Activated CD4-positive, alpha-beta memory T cell treated with anti-CD3 and anti-CD28 coated beads for 36 hours (primary cell): ENCODE measurements around the gene SH2D1B. TPM values are rescaled to one million over a fixed set of nuclear protein-coding genes. Genes with fewer than 3 reads are reported as not detected.

Experiments
- CTCF ChIA-PET: fragments of 350-600 bp; sonication (Branson Sonifier 250); formaldehyde crosslinking; loops from one replicate; lab custom pipeline; 2021; ENCODE audit warnings: antibody characterized with exemption, inconsistent platforms; lab: Charles Lee
- POLR2A ChIA-PET: fragments of 350-600 bp; sonication (Branson Sonifier 250); formaldehyde crosslinking; loops from one replicate; lab custom pipeline; 2021; ENCODE audit warnings: antibody characterized with exemption; lab: Charles Lee
- DNase-seq: peaks from one replicate; pipeline ENCODE4 v3.0.0-alpha.2; 2020
- H3K27ac Mint-ChIP-seq: one replicate; pipeline ENCODE4 v1.8.0; 2021; ENCODE audit warnings: mixed read lengths
- H3K27me3 Mint-ChIP-seq: one replicate; pipeline ENCODE4 v1.8.0; 2021; ENCODE audit warnings: mixed read lengths
- H3K36me3 Mint-ChIP-seq: one replicate; pipeline ENCODE4 v1.8.0; 2021; ENCODE audit warnings: mixed read lengths
- H3K4me1 Mint-ChIP-seq: one replicate; pipeline ENCODE4 v1.8.0; 2021; ENCODE audit warnings: low read depth, mixed read lengths
- H3K4me3 Mint-ChIP-seq: one replicate; pipeline ENCODE4 v1.8.0; 2021; ENCODE audit warnings: mild to moderate bottlenecking, mixed read lengths
- H3K9me3 Mint-ChIP-seq: one replicate; pipeline ENCODE4 v1.8.0; 2021; ENCODE audit warnings: mixed read lengths
- intact Hi-C: fragments of 100-400 bp; cut with micrococcal nuclease; formaldehyde crosslinking; loops from one replicate; pipeline ENCODE4 v1.15.1; 2023
- total RNA-seq, 2 experiments: library from RNA; stranded (reverse); gene quantifications; one replicate each; pipeline ENCODE4 v1.2.3, GENCODE V29; 2021

Gene SH2D1B
- total RNA-seq, 2 experiments from 2014 or later, result not detected

DNA sequence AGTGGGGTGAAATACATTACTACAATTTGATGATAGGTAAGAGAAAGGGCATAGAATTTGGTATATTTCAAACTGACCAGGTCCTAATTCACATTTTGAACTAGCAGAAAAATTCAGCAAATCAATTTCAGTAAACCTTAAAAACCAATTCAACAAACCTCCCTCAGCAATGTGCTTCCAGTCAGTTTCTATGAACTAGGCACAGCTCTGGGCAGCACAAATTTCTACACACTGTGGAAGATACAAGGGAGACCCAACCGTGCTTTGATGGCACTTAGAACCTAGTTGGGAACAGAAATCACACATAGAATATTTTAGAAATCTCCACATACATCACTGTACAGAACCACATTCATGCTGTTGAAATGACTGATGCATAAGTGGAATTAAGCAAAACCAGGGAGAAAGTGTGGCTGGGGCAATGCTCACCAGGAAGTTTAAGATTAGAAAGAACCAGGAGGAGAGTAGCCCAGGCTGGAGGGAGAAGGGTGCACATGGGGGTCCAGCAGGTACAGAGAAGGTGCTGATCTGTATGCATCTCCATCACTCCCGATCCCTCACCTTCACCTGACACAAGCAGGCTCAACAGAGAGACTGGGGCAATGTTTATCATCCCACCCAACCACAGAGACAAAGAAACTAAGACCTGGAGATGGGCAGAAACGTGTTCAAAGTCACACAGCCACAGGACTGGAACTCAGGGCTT lies 15.6 kb downstream of the SH2D1B start:
- POLR2A ChIA-PET, result no interaction called here
- no peak overlapping the region for H3K27ac Mint-ChIP-seq
- no peaks in the 10 kb centered on the region for H3K36me3 Mint-ChIP-seq
- H3K9me3 Mint-ChIP-seq, result no peaks in the 10 kb centered on the region
- no peaks in the 10 kb centered on the region for H3K4me1 Mint-ChIP-seq
- CTCF ChIA-PET, result no interaction called here
- DNase-seq, result no peak
- no peak overlapping the region for H3K4me3 Mint-ChIP-seq
- peaks cover 23% of the 10 kb centered on the region for H3K27me3 Mint-ChIP-seq
- intact Hi-C loops, result loop anchor here (10.0 kb wide), 2 partner anchors 492 to 622 kb away; no protein-coding TSS in a partner anchor

GRCh38 chr1:162391790-162392563 lies 20.0 kb downstream of the SH2D1B start:
- DNase-seq, result peak; percentile 22
- peaks cover 21% of the 10 kb centered on the region for H3K27me3 Mint-ChIP-seq
- H3K9me3 Mint-ChIP-seq, result no peaks in the 10 kb centered on the region
- no peaks in the 10 kb centered on the region for H3K36me3 Mint-ChIP-seq
- POLR2A ChIA-PET, result no interaction called here
- CTCF ChIA-PET, result interaction anchor here (0.6 to 5.1 kb wide), 8 partner anchors 9 to 450 kb away, joined by 3 to 27 read pairs (median 3); no protein-coding TSS in a partner anchor
- intact Hi-C loops, result loop anchor here (1.0 to 10.0 kb wide), 4 partner anchors 35 to 617 kb away; no protein-coding TSS in a partner anchor
- no peak overlapping the region for H3K27ac Mint-ChIP-seq
- H3K4me3 Mint-ChIP-seq, result no peak overlapping the region
- H3K4me1 Mint-ChIP-seq, result no peaks in the 10 kb centered on the region

- H3K36me3 Mint-ChIP-seq, result no peaks in the 10 kb centered on the region
- H3K27ac Mint-ChIP-seq, result no peak overlapping the region
- H3K4me3 Mint-ChIP-seq, result no peak overlapping the region
- ChIA-PET POLR2A (no interaction called here), CTCF (interaction anchor here (5.1 kb wide), 1 partner anchor 334 kb away, joined by 27 read pairs; no protein-coding TSS in a partner anchor)
- DNase-seq, result no peak
- intact Hi-C loops, result loop anchor here (10.0 kb wide), 2 partner anchors 486 to 616 kb away; no protein-coding TSS in a partner anchor
- H3K4me1 Mint-ChIP-seq, result no peaks in the 10 kb centered on the region
- peaks cover 19% of the 10 kb centered on the region for H3K27me3 Mint-ChIP-seq
- no peaks in the 10 kb centered on the region for H3K9me3 Mint-ChIP-seq
Observed at GRCh38 chr1:162390396-162391185, 21.3 kb downstream of the SH2D1B start.

DNA sequence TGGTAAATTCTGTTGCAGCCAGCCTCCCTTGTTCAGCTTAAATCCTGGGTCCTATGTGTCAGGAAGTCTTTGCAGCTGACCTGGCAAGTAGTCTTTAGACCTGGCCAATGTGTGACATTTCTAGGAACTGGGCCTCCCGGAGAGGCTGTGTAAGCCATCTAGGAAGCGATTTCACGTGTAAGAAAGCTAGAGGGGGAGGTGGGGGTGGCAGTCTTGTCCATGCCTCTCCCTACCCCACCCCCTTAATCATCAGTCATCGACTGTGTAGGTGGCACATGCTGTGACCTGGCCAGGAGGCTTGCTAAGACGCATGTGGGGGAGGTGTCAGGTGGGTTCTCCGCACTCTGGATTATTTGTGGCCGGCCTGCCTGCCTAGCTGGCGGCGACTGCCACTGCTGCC lies 22.0 kb downstream of the SH2D1B start:
- Mint-ChIP-seq H3K36me3 (no peaks in the 10 kb centered on the region), H3K4me3 (no peak overlapping the region), H3K9me3 (no peaks in the 10 kb centered on the region), H3K27ac (no peak overlapping the region), H3K27me3 (peaks cover 19% of the 10 kb centered on the region), H3K4me1 (no peaks in the 10 kb centered on the region)
- POLR2A ChIA-PET, result no interaction called here
- no peak for DNase-seq
- CTCF ChIA-PET, result interaction anchor here (1.1 to 5.1 kb wide), 2 partner anchors 334 to 393 kb away, joined by 3 to 27 read pairs; no protein-coding TSS in a partner anchor
- intact Hi-C loops, result loop anchor here (10.0 kb wide), 2 partner anchors 485 to 615 kb away; no protein-coding TSS in a partner anchor

DNA sequence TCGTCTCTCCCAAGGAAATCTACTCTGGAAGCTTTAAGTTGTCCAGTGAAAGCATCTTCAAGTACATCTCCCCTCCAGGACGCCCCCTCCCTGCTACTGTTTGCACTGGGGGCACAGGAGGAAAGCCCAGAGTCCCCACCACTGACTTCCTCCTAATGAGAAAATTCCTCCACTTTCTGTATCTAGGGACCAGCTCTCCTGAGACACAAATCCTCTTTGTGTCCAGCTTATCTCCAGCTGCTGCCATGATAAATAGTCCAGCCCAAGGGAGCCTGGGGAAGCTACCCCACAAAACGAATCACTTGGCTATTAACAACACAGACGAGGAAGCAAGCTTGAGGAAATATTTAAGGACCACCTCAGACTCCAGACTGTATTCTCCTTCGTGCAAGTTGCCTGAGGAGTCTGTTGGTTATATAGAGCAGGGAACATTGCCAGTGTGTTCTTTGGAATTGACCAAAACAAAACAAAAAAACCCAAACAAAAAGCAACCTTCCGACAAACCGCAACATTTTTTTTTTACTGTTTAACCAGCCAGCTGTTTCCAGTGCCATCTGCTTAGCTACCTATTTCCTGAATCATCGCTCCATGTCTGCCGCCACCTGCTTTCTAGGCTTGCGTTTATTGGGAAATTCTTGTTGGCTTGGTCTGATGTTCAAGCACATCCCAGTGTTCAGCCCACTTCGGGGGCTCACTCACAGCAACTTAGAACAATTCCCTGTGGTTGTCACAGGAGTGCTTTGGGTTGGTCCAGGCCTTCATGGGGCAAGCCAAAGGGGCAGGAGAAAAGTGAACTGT lies 22.7 kb downstream of the SH2D1B start:
- DNase-seq, result no peak
- ChIA-PET CTCF (interaction anchor here (1.1 to 1.5 kb wide), 2 partner anchors 333 to 393 kb away, joined by 3 to 4 read pairs; no protein-coding TSS in a partner anchor), POLR2A (no interaction called here)
- Mint-ChIP-seq H3K9me3 (no peaks in the 10 kb centered on the region), H3K4me3 (no peak overlapping the region), H3K27ac (no peak overlapping the region), H3K27me3 (peaks cover 19% of the 10 kb centered on the region), H3K4me1 (no peaks in the 10 kb centered on the region), H3K36me3 (no peaks in the 10 kb centered on the region)
- intact Hi-C loops, result no loop called here

DNA sequence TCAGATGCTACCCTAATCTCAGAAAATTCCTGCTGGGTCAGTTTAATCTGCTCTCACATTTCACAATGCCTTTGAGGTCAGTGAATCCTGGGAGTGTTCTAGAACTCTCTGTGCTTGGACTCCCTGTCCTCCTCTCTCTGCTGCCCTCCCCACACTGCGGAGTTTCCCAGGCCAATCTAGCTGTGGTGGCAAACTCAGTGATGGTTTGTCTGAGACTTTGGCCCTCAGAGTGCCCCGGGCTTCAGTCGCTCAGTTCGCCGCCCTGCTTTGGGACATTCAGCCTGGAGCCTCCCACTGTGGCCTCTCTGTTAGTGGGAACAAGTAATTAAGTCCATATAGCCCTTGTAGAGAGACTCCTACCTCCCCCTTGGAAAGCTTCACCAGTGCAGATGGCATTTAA lies 23.3 kb downstream of the SH2D1B start:
- H3K4me3 Mint-ChIP-seq, result no peak overlapping the region
- H3K27ac Mint-ChIP-seq, result no peak overlapping the region
- ChIA-PET CTCF (interaction anchor here (1.5 kb wide), 1 partner anchor 332 kb away, joined by 4 read pairs; no protein-coding TSS in a partner anchor), POLR2A (no interaction called here)
- no peaks in the 10 kb centered on the region for H3K9me3 Mint-ChIP-seq
- H3K4me1 Mint-ChIP-seq, result no peaks in the 10 kb centered on the region
- no peak for DNase-seq
- intact Hi-C loops, result no loop called here
- no peaks in the 10 kb centered on the region for H3K36me3 Mint-ChIP-seq
- peaks cover 19% of the 10 kb centered on the region for H3K27me3 Mint-ChIP-seq

- Mint-ChIP-seq H3K36me3 (no peaks in the 10 kb centered on the region), H3K9me3 (no peaks in the 10 kb centered on the region), H3K4me1 (no peaks in the 10 kb centered on the region), H3K4me3 (no peak overlapping the region), H3K27ac (no peak overlapping the region), H3K27me3 (peaks cover 19% of the 10 kb centered on the region)
- DNase-seq, result no peak
- ChIA-PET POLR2A (no interaction called here), CTCF (interaction anchor here (1.5 kb wide), 1 partner anchor 332 kb away, joined by 4 read pairs; no protein-coding TSS in a partner anchor)
- intact Hi-C loops, result no loop called here
Observed at GRCh38 chr1:162388083-162388594, 23.8 kb downstream of the SH2D1B start.

DNA sequence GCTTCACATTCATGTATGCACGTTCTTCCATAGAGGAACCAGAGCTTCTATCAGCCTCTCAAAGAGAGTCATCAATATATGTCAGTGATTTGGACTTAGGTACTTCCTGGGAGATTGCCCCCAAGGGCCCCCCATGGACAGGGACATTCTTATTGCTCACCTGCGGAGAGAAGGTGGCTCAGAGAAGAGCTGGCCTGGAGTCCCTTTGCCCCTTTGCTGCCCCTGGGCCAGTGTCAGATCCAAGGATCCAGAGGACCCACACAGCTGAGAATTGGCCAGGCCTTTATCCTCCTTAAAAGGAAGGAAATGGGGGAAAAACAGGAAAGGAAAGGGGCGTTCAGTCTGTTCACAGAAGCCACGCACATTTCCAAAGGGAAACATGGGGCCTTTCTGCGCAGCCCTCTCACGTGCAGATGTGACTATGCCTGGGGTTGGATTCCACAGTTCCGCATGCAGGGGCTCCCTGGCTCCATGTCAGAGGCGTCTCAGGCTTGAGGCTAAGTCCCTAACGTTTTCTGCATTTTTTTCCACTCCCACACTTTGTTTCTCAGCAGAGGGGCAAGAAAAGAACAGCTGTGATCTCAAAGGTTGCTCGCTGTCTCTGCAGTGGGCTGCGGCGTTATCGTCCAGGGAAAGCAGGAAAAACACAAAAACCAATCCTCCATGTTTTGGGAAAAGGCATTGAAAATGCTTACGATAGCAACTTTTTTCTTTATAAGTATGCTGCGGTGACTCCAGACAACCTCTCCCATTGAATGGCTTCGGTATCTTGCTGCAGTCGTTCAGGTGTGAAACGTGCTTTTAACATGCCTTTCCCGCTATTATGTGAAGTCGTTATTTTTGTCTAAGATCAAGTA lies 24.5 kb downstream of the SH2D1B start:
- no peaks in the 10 kb centered on the region for H3K9me3 Mint-ChIP-seq
- intact Hi-C loops, result no loop called here

DNA sequence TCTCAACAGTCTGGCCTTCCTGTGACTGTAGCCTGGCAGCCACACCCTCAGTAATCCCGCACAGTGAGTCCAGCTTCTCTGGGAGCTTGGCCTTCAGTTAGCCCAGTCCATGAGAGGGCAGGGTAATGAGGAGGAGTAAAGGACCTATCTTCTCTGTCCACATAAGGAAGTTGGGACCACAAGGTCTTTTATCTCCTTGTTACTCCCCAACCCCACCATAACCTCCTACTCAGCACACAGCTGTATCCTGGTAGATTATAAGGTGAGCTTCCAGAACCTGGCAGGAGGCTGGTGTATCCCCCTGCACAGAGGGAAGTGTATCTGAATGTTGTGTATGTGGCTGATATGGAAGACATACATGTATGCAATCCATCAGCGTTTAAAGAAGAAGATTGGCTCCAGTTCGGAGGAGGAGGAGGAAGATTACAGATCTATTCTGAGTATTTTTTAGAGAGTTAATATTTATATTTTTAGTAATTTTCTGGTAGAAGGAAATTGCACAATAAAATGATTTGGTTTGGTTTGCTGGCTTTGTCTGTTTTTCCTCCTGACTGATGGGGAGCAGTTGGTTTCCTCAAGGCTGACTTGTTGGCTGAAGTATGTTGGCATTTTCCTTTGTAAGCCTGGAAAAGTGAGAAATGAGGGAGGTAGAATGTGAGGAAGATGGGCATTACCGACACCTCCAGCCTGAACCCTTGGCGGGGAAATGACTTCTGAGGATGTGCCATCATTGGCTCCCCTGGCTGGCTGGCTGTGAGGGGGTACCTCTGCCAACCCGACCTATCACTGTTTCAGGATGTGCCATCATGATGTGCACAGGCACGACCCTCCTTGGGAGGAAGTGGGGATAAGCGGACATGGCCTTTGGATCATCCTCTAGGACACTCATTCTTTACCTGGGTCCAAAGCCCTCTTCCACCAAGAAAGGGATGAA lies 25.4 kb downstream of the SH2D1B start:
- no peak overlapping the region for H3K27ac Mint-ChIP-seq
- no peaks in the 10 kb centered on the region for H3K36me3 Mint-ChIP-seq
- peaks cover 19% of the 10 kb centered on the region for H3K27me3 Mint-ChIP-seq
- POLR2A ChIA-PET, result no interaction called here
- DNase-seq, result no peak
- H3K9me3 Mint-ChIP-seq, result no peaks in the 10 kb centered on the region
- CTCF ChIA-PET, result no interaction called here
- intact Hi-C loops, result no loop called here
- H3K4me1 Mint-ChIP-seq, result no peaks in the 10 kb centered on the region
- no peak overlapping the region for H3K4me3 Mint-ChIP-seq

More for the DNA sequence above, 24.5 kb downstream of the SH2D1B start:
- no peak overlapping the region for H3K27ac Mint-ChIP-seq
- POLR2A ChIA-PET, result no interaction called here
- CTCF ChIA-PET, result no interaction called here
- H3K4me1 Mint-ChIP-seq, result no peaks in the 10 kb centered on the region
- no peak overlapping the region for H3K4me3 Mint-ChIP-seq
- no peaks in the 10 kb centered on the region for H3K36me3 Mint-ChIP-seq
- peaks cover 19% of the 10 kb centered on the region for H3K27me3 Mint-ChIP-seq
- DNase-seq, result no peak

GRCh38 chr1:162385702-162386101 lies 26.2 kb downstream of the SH2D1B start:
- ChIA-PET POLR2A (no interaction called here), CTCF (no interaction called here)
- Mint-ChIP-seq H3K27me3 (peaks cover 19% of the 10 kb centered on the region), H3K36me3 (no peaks in the 10 kb centered on the region), H3K4me1 (no peaks in the 10 kb centered on the region), H3K27ac (no peak overlapping the region), H3K9me3 (no peaks in the 10 kb centered on the region), H3K4me3 (no peak overlapping the region)
- intact Hi-C loops, result no loop called here
- DNase-seq, result no peak
